Measurements from ENCODE around the gene PRKCE. TPM values are rescaled to one million over a fixed set of nuclear protein-coding genes. Genes with fewer than 3 reads are reported as not detected.

Gene PRKCE
- total RNA-seq, 1 experiment from 2014 or later = 4.4 TPM

DNA sequence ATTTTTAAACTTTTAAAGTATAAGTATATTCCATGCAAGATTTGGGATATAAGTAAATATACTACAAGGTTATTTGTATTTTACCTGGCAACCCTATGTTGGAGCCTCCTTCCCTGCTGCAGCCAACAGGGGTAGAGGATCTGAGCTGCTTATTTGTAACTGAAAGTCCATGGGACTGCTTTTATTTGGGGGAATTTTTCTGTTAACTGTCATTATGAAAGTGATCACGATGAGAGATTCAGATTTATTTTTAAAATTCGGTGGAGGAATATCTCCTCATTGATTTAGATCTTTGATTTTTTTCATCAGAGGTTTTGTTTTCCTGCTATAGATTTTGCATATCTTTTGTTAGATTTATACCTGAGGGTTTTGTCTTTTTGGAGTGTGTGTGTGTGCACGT, 215.9 kb downstream of the PRKCE start:
- ChIA-PET CTCF (interaction anchor here (0.6 kb wide), 1 partner anchor 217 kb away, joined by 3 read pairs; no protein-coding TSS in a partner anchor), POLR2A (no interaction called here)
- Mint-ChIP-seq H3K4me3 (ENCODE audit: unreplicated experiment) (no peak overlapping the region), H3K4me1 (ENCODE audit: low read depth, unreplicated experiment) (peaks cover 16% of the 10 kb centered on the region), H3K36me3 (ENCODE audit: insufficient read depth, unreplicated experiment) (no peaks in the 10 kb centered on the region), H3K27ac (ENCODE audit: unreplicated experiment) (no peak overlapping the region), H3K27me3 (ENCODE audit: insufficient read depth, unreplicated experiment) (no peaks in the 10 kb centered on the region), H3K9me3 (ENCODE audit: unreplicated experiment) (peaks cover under 1% of the 10 kb centered on the region)
- intact Hi-C loops (cut with micrococcal nuclease; ENCODE audit: unreplicated experiment) = no loop called here
- Histone ChIP-seq H3K36me3 (ENCODE audit: control insufficient read depth, insufficient read depth, low read length) (no peaks in the 10 kb centered on the region), H3K9me3 (no peaks in the 10 kb centered on the region), H3K4me1 (peaks cover 8% of the 10 kb centered on the region), H3K27me3 (replicated peaks; ENCODE audit: control insufficient read depth, insufficient read depth, low read length) (no peaks in the 10 kb centered on the region; the same call in 1 of the 2 replicates), H3K4me3 (ENCODE audit: low read depth, low read length) (no peak overlapping the region)
- BruUV-seq (replicated peaks) = no TSS peak
- no peak for TF ChIP-seq CTCF (IDR thresholded peaks at IDR 0.05; ENCODE audit: insufficient read depth in 1 of 2, low read depth in 1 of 2, low read length in 1 of 2, severe bottlenecking in 1 of 2, unreplicated experiment in 1 of 2)
- no peak for DNase-seq

GRCh38 chr2:45867800-45868199, 216.3 kb downstream of the PRKCE start:
- Mint-ChIP-seq H3K9me3 (ENCODE audit: unreplicated experiment) (peaks cover 5% of the 10 kb centered on the region), H3K36me3 (ENCODE audit: insufficient read depth, unreplicated experiment) (no peaks in the 10 kb centered on the region), H3K4me1 (ENCODE audit: low read depth, unreplicated experiment) (peaks cover 20% of the 10 kb centered on the region), H3K27ac (ENCODE audit: unreplicated experiment) (no peak overlapping the region), H3K27me3 (ENCODE audit: insufficient read depth, unreplicated experiment) (no peaks in the 10 kb centered on the region), H3K4me3 (ENCODE audit: unreplicated experiment) (no peak overlapping the region)
- CTCF ChIA-PET = interaction anchor here (0.6 kb wide), 1 partner anchor 218 kb away, joined by 3 read pairs; no protein-coding TSS in a partner anchor
- H3K4me3 ChIP-seq (ENCODE audit: low read depth, low read length) = no peak overlapping the region
- DNase-seq = no peak
- POLR2A ChIA-PET = no interaction called here
- H3K27me3 ChIP-seq (replicated peaks; ENCODE audit: control insufficient read depth, insufficient read depth, low read length) = no peaks in the 10 kb centered on the region; the same call in 1 of the 2 replicates
- H3K36me3 ChIP-seq (ENCODE audit: control insufficient read depth, insufficient read depth, low read length) = no peaks in the 10 kb centered on the region
- TF ChIP-seq CTCF (IDR thresholded peaks at IDR 0.05; ENCODE audit: insufficient read depth in 1 of 2, low read depth in 1 of 2, low read length in 1 of 2, severe bottlenecking in 1 of 2, unreplicated experiment in 1 of 2) = no peak
- H3K4me1 ChIP-seq = peaks cover 11% of the 10 kb centered on the region
- no TSS peak for BruUV-seq (replicated peaks)
- intact Hi-C loops (cut with micrococcal nuclease; ENCODE audit: unreplicated experiment) = no loop called here
- no peaks in the 10 kb centered on the region for H3K9me3 ChIP-seq

DNA sequence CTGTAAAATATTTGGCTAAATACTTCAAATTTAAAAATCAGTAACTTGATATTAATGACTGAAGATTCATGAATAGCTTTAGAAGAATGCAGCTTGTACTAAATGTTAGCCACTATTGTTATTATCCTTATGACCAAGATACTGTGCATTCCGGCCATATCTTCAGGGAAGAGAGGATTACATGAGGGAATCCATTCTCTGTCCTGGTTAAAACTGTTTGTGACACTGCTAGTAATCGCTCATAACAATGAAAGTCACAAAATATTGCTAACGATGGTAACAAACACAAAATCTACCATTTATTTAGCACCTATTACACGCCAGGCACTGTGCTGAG, 217.7 kb downstream of the PRKCE start:
- POLR2A ChIA-PET = no interaction called here
- Histone ChIP-seq H3K4me3 (ENCODE audit: low read depth, low read length) (no peak overlapping the region), H3K27me3 (replicated peaks; ENCODE audit: control insufficient read depth, insufficient read depth, low read length) (no peaks in the 10 kb centered on the region; the same call in 1 of the 2 replicates), H3K9me3 (no peaks in the 10 kb centered on the region), H3K36me3 (ENCODE audit: control insufficient read depth, insufficient read depth, low read length) (no peaks in the 10 kb centered on the region), H3K4me1 (peaks cover 11% of the 10 kb centered on the region)
- no peak overlapping the region for H3K27ac Mint-ChIP-seq (ENCODE audit: unreplicated experiment)
- H3K4me1 Mint-ChIP-seq (ENCODE audit: low read depth, unreplicated experiment) = peaks cover 20% of the 10 kb centered on the region
- CTCF ChIA-PET = no interaction called here
- no peaks in the 10 kb centered on the region for H3K27me3 Mint-ChIP-seq (ENCODE audit: insufficient read depth, unreplicated experiment)
- intact Hi-C loops (cut with micrococcal nuclease; ENCODE audit: unreplicated experiment) = no loop called here
- H3K9me3 Mint-ChIP-seq (ENCODE audit: unreplicated experiment) = peaks cover 6% of the 10 kb centered on the region
- H3K36me3 Mint-ChIP-seq (ENCODE audit: insufficient read depth, unreplicated experiment) = no peaks in the 10 kb centered on the region
- no peak overlapping the region for H3K4me3 Mint-ChIP-seq (ENCODE audit: unreplicated experiment)
- BruUV-seq (replicated peaks) = no TSS peak
- no peak for TF ChIP-seq CTCF (IDR thresholded peaks at IDR 0.05; ENCODE audit: insufficient read depth in 1 of 2, low read depth in 1 of 2, low read length in 1 of 2, severe bottlenecking in 1 of 2, unreplicated experiment in 1 of 2)
- no peak for DNase-seq

Data from Caco-2 (cell line).